ENCODE measurements around the gene BLMH. TPM values are rescaled to one million over a fixed set of nuclear protein-coding genes. Genes with fewer than 3 reads are reported as not detected.
A peak's percentile ranks its signal among the peaks of the same experiment; 100 is the strongest.

BLMH gene
- total and polyA plus RNA-seq, 4 experiments from 2014 or later: 19.4 to 57.6 (median 45.4) TPM

DNA sequence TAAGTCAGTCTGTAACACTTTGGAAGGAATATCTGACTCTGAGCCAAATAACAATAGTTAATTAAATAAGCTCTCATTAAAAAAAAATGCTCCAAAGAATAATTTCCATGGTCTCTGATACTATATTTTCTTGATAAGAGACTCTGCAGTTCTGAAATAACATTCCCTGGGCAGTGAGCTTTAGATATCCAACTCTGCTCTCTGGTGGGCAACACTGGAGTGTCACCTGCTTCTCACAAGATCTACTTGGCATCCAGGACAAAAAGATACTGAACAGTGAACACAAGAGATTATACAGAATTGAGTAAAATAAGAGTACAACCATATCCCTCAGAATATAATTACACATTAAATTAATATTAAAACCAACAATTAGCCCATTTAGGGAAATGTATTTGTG lies 13.7 kb downstream of the BLMH start:
- Mint-ChIP-seq H3K9me3 (no peaks in the 10 kb centered on the region), H3K36me3 (peaks cover 60 to 71% of the 10 kb centered on the region in 2 donors), H3K27ac (no peak overlapping the region), H3K27me3 (no peaks in the 10 kb centered on the region), H3K4me1 (peaks cover 0 to 11% (median 1%) of the 10 kb centered on the region in 4 donors), H3K4me3 (no peak overlapping the region)
- ChIA-PET CTCF (ENCODE audit: partially characterized antibody) (interaction anchor here (0.7 to 1.5 kb wide), 3 partner anchors 58 to 153 kb away, joined by 3 to 11 read pairs (median 3); no protein-coding TSS in a partner anchor), POLR2A (ENCODE audit: partially characterized antibody) (interaction anchor here (1.0 kb wide), 1 partner anchor 45 kb away, joined by 3 read pairs; no protein-coding TSS in a partner anchor)
- Histone ChIP-seq H3K4me3 (ENCODE audit: low read length in 2 of 2) (no peak overlapping the region), H3K4me1 (ENCODE audit: insufficient read depth, low read length) (no peaks in the 10 kb centered on the region), H3K27ac (ENCODE audit: low read depth, low read length) (no peak overlapping the region), H3K36me3 (ENCODE audit: insufficient read depth, low read length) (peaks cover 26% of the 10 kb centered on the region), H3K27me3 (ENCODE audit: insufficient read depth, low read length) (no peaks in the 10 kb centered on the region), H3K9me3 (ENCODE audit: control insufficient read depth in 1 of 2, low read length in 2 of 2) (no peaks in the 10 kb centered on the region)
- intact Hi-C loops (cut with micrococcal nuclease): loop anchor here (1.0 to 10.0 kb wide), 3 partner anchors 59 to 174 kb away; no protein-coding TSS in a partner anchor
- peak in 1 of 5 donors; percentile 2 for DNase-seq

DNA sequence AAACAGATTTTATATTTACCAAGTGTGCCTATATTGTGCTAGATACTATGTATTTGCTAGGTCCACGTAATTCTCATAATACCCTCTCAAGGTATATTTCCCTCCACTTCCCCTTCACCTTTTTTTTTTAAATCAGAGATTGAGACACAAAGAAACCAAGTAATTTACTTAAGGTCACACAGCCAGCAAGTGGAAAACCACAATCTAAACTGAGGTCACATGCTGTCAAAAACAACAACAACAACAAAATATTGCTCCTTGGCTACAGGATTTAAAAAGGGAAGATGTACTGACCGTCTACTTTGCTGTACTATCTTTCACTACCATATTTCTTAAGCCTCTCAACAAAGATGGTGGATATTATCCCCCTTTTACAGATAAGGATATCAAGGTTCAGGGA lies 15.8 kb downstream of the BLMH start:
- CTCF ChIA-PET (ENCODE audit: partially characterized antibody): interaction anchor here (6.4 kb wide), 1 partner anchor 61 kb away, joined by 27 read pairs; no protein-coding TSS in a partner anchor
- H3K27me3 ChIP-seq (ENCODE audit: insufficient read depth, low read length): no peaks in the 10 kb centered on the region
- no peaks in the 10 kb centered on the region for H3K4me1 ChIP-seq (ENCODE audit: insufficient read depth, low read length)
- intact Hi-C loops (cut with micrococcal nuclease): loop anchor here (5.0 to 10.0 kb wide), 2 partner anchors 61 to 111 kb away; no protein-coding TSS in a partner anchor
- no peak overlapping the region for H3K27ac ChIP-seq (ENCODE audit: low read depth, low read length)
- Mint-ChIP-seq H3K9me3 (no peaks in the 10 kb centered on the region), H3K4me1 (peaks cover 0 to 10% (median 1%) of the 10 kb centered on the region in 4 donors), H3K4me3 (no peak overlapping the region), H3K27me3 (no peaks in the 10 kb centered on the region), H3K36me3 (peaks cover 70 to 77% of the 10 kb centered on the region in 2 donors), H3K27ac (peak overlapping the region in 1 of 7 donors; percentile 63)
- POLR2A ChIA-PET (ENCODE audit: partially characterized antibody): no interaction called here
- H3K4me3 ChIP-seq (ENCODE audit: low read length in 2 of 2): no peak overlapping the region
- no peaks in the 10 kb centered on the region for H3K9me3 ChIP-seq (ENCODE audit: control insufficient read depth in 1 of 2, low read length in 2 of 2)
- H3K36me3 ChIP-seq (ENCODE audit: insufficient read depth, low read length): peaks cover 42% of the 10 kb centered on the region
- no peak for DNase-seq

DNA sequence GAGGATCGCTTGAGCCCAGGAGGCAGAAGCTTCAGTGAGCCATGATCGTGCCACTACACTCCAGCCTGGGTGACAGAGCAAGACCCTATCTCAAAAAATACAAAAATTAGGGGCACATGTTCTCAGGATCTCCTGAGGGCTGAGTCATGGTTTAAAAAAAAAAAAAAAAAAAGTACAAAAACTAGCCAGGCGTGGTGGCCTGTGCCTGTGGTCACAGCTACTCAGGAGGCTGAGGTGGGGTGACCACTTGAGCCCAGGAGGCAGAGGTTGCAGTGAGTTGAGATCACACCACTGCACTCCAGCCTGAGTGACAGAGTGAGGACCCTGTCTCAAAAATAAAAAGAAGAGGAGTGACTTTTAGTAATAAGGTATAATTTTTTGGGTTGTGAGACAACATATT lies 16.9 kb downstream of the BLMH start:
- no peaks in the 10 kb centered on the region for H3K4me1 ChIP-seq (ENCODE audit: insufficient read depth, low read length)
- Mint-ChIP-seq H3K27me3 (no peaks in the 10 kb centered on the region), H3K4me3 (no peak overlapping the region), H3K4me1 (peaks cover 0 to 8% (median 1%) of the 10 kb centered on the region in 4 donors), H3K27ac (peak overlapping the region in 1 of 7 donors; percentile 31), H3K36me3 (peaks cover 70 to 76% of the 10 kb centered on the region in 2 donors), H3K9me3 (no peaks in the 10 kb centered on the region)
- H3K4me3 ChIP-seq (ENCODE audit: low read length in 2 of 2): no peak overlapping the region
- H3K36me3 ChIP-seq (ENCODE audit: insufficient read depth, low read length): peaks cover 46% of the 10 kb centered on the region
- intact Hi-C loops (cut with micrococcal nuclease): loop anchor here (5.0 to 10.0 kb wide), 2 partner anchors 62 to 110 kb away; no protein-coding TSS in a partner anchor
- no peak overlapping the region for H3K27ac ChIP-seq (ENCODE audit: low read depth, low read length)
- POLR2A ChIA-PET (ENCODE audit: partially characterized antibody): no interaction called here
- DNase-seq: no peak
- H3K9me3 ChIP-seq (ENCODE audit: control insufficient read depth in 1 of 2, low read length in 2 of 2): no peaks in the 10 kb centered on the region
- CTCF ChIA-PET (ENCODE audit: partially characterized antibody): interaction anchor here (1.0 to 6.4 kb wide), 5 partner anchors 62 to 170 kb away, joined by 3 to 27 read pairs (median 6); no protein-coding TSS in a partner anchor
- no peaks in the 10 kb centered on the region for H3K27me3 ChIP-seq (ENCODE audit: insufficient read depth, low read length)

DNA sequence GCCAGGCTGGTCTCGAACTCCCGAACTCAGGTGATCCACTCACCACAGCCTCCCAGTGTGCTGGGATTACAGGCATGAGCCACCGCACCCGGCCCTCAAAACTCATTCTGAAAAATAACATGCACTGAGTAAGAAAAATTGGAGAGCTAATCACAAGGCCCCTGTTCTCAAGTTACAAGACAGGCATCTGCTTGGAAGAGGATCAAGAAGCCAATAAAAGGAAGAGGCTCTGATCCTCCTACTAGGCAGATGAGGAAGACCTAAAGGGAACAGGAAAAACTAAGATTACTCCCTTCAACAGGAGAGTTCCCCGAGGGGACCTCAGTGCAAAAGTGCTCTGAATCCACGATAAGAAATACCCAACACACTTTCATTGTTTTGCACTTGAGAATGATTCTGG lies 18.4 kb downstream of the BLMH start:
- peaks cover 36% of the 10 kb centered on the region for H3K36me3 ChIP-seq (ENCODE audit: insufficient read depth, low read length)
- peaks cover 0 to 6% (median under 1%) of the 10 kb centered on the region in 4 donors for H3K4me1 Mint-ChIP-seq
- H3K4me1 ChIP-seq (ENCODE audit: insufficient read depth, low read length): no peaks in the 10 kb centered on the region
- no peaks in the 10 kb centered on the region for H3K9me3 Mint-ChIP-seq
- H3K4me3 ChIP-seq (ENCODE audit: low read length in 2 of 2): no peak overlapping the region
- intact Hi-C loops (cut with micrococcal nuclease): loop anchor here (10.0 kb wide), 1 partner anchor 109 kb away; no protein-coding TSS in a partner anchor
- no peak for DNase-seq
- H3K27ac ChIP-seq (ENCODE audit: low read depth, low read length): no peak overlapping the region
- H3K27me3 ChIP-seq (ENCODE audit: insufficient read depth, low read length): no peaks in the 10 kb centered on the region
- H3K27ac Mint-ChIP-seq: no peak overlapping the region
- no peak overlapping the region for H3K4me3 Mint-ChIP-seq
- POLR2A ChIA-PET (ENCODE audit: partially characterized antibody): interaction anchor here (0.7 kb wide), 1 partner anchor 137 kb away, joined by 3 read pairs; no protein-coding TSS in a partner anchor
- CTCF ChIA-PET (ENCODE audit: partially characterized antibody): interaction anchor here (1.0 to 6.4 kb wide), 5 partner anchors 62 to 169 kb away, joined by 5 to 27 read pairs (median 6); no protein-coding TSS in a partner anchor
- H3K9me3 ChIP-seq (ENCODE audit: control insufficient read depth in 1 of 2, low read length in 2 of 2): no peaks in the 10 kb centered on the region
- no peaks in the 10 kb centered on the region for H3K27me3 Mint-ChIP-seq
- peaks cover 67 to 71% of the 10 kb centered on the region in 2 donors for H3K36me3 Mint-ChIP-seq

DNA sequence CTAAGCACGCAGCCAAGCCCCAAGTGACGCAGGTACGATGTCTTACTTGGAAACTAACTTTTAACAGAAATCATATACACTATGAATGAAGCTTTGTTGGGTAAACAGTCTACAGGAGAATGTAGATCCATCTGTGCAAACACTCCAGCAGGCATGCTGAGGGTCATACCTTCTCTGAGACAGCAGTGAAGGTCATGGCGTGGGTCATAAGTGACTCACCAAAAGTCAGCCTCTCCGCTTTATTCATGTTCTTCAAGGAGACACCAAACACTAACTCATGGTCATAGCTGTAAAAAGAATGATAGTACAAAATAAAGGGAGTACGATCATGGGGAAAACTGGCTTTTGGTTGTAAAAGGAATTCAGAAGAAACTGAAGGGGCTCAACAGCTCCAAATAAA lies 20.6 kb downstream of the BLMH start:
- H3K27me3 Mint-ChIP-seq: no peaks in the 10 kb centered on the region
- no peak overlapping the region for H3K27ac ChIP-seq (ENCODE audit: low read depth, low read length)
- H3K4me1 ChIP-seq (ENCODE audit: insufficient read depth, low read length): no peaks in the 10 kb centered on the region
- intact Hi-C loops (cut with micrococcal nuclease): loop anchor here (10.0 kb wide), 1 partner anchor 106 kb away; no protein-coding TSS in a partner anchor
- H3K9me3 ChIP-seq (ENCODE audit: control insufficient read depth in 1 of 2, low read length in 2 of 2): no peaks in the 10 kb centered on the region
- no peaks in the 10 kb centered on the region for H3K27me3 ChIP-seq (ENCODE audit: insufficient read depth, low read length)
- CTCF ChIA-PET (ENCODE audit: partially characterized antibody): interaction anchor here (6.4 kb wide), 1 partner anchor 65 kb away, joined by 27 read pairs; no protein-coding TSS in a partner anchor
- peaks cover 0 to 1% (median 0%) of the 10 kb centered on the region in 4 donors for H3K4me1 Mint-ChIP-seq
- DNase-seq: no peak
- peaks cover 68 to 73% of the 10 kb centered on the region in 2 donors for H3K36me3 Mint-ChIP-seq
- H3K4me3 Mint-ChIP-seq: no peak overlapping the region
- H3K27ac Mint-ChIP-seq: peak overlapping the region in 1 of 7 donors; percentile 55
- H3K9me3 Mint-ChIP-seq: no peaks in the 10 kb centered on the region
- peaks cover 40% of the 10 kb centered on the region for H3K36me3 ChIP-seq (ENCODE audit: insufficient read depth, low read length)
- POLR2A ChIA-PET (ENCODE audit: partially characterized antibody): no interaction called here
- H3K4me3 ChIP-seq (ENCODE audit: low read length in 2 of 2): no peak overlapping the region

DNA sequence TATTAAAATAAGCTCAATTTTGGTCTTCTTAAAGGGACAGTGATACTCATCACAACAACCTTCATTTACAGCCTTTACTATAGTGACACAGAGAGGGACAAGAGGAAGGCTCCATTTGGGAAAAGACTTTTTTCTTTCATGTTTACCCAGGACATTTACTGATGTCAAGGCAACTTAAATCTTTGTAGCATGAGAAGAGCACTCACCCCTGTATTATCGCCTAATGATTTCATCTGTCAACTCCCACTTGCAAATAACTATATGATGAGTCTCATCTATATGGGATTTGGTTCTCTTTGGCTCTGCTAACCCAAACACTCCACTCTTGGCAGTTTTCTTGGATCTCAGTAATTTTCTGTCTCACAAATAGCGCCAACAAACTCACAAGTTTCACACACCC lies 24.1 kb downstream of the BLMH start:
- Mint-ChIP-seq H3K27me3 (no peaks in the 10 kb centered on the region), H3K4me3 (no peak overlapping the region), H3K27ac (peak overlapping the region in 2 of 7 donors; percentile 1 to 5), H3K9me3 (no peaks in the 10 kb centered on the region), H3K36me3 (peaks cover 70 to 81% of the 10 kb centered on the region in 2 donors), H3K4me1 (peaks cover 0 to 3% (median under 1%) of the 10 kb centered on the region in 4 donors)
- H3K36me3 ChIP-seq (ENCODE audit: insufficient read depth, low read length): peaks cover 38% of the 10 kb centered on the region
- DNase-seq: no peak
- no peak overlapping the region for H3K27ac ChIP-seq (ENCODE audit: low read depth, low read length)
- no peaks in the 10 kb centered on the region for H3K27me3 ChIP-seq (ENCODE audit: insufficient read depth, low read length)
- H3K4me1 ChIP-seq (ENCODE audit: insufficient read depth, low read length): no peaks in the 10 kb centered on the region
- intact Hi-C loops (cut with micrococcal nuclease): no loop called here
- H3K4me3 ChIP-seq (ENCODE audit: low read length in 2 of 2): no peak overlapping the region
- H3K9me3 ChIP-seq (ENCODE audit: control insufficient read depth in 1 of 2, low read length in 2 of 2): no peaks in the 10 kb centered on the region
- ChIA-PET CTCF (ENCODE audit: partially characterized antibody) (interaction anchor here (1.0 to 3.1 kb wide), 3 partner anchors 67 to 143 kb away, joined by 3 to 11 read pairs (median 5); no protein-coding TSS in a partner anchor), POLR2A (ENCODE audit: partially characterized antibody) (no interaction called here)

DNA sequence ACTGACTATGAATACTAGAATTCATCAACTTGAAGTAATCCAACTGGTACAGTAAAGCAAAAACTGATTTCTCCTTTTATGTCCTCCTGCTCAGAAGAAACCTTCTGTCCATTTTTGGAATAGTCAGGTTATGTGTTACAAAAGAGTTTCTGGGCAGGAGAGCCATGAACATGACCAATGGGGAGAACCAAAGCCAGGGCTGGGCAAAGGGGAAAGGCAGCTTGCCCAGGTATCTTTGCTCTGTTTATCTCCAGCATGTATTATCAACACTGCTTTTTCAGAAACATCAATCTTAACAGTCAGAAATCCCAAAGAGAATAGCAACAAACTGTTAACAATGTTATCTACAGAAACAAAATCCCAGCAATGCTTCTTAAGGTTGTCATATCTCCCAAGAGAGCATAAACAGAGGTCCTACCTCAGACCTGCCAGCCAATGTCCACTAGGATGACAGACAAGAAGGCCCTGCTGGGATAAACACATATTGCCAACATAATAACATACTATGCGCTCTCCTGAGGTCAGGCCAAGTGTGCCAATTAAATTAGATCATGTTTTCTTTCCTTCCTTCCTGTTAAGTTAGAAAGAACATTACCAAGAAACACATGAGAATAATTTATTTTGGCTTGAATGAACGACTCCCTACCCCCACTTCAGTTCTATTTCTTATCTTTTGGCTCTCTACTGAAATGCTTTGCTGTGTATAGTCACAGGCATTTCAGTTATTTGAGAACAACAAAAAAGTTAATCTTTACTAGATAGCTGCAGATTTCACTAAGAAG lies 28.0 kb downstream of the BLMH start:
- Histone ChIP-seq H3K4me1 (ENCODE audit: insufficient read depth, low read length) (no peaks in the 10 kb centered on the region), H3K27ac (ENCODE audit: low read depth, low read length) (no peak overlapping the region), H3K4me3 (ENCODE audit: low read length in 2 of 2) (no peak overlapping the region), H3K9me3 (ENCODE audit: control insufficient read depth in 1 of 2, low read length in 2 of 2) (no peaks in the 10 kb centered on the region), H3K27me3 (ENCODE audit: insufficient read depth, low read length) (no peaks in the 10 kb centered on the region), H3K36me3 (ENCODE audit: insufficient read depth, low read length) (peaks cover 33% of the 10 kb centered on the region)
- intact Hi-C loops (cut with micrococcal nuclease): no loop called here
- H3K36me3 Mint-ChIP-seq: peaks cover 66 to 76% of the 10 kb centered on the region in 2 donors
- H3K9me3 Mint-ChIP-seq: no peaks in the 10 kb centered on the region
- no peak overlapping the region for H3K4me3 Mint-ChIP-seq
- DNase-seq: no peak
- ChIA-PET CTCF (ENCODE audit: partially characterized antibody) (interaction anchor here (1.7 kb wide), 1 partner anchor 139 kb away, joined by 5 read pairs; no protein-coding TSS in a partner anchor), POLR2A (ENCODE audit: partially characterized antibody) (no interaction called here)
- H3K4me1 Mint-ChIP-seq: peaks cover 5 to 9% (median 7%) of the 10 kb centered on the region in 4 donors
- no peaks in the 10 kb centered on the region for H3K27me3 Mint-ChIP-seq
- peak overlapping the region in 2 of 7 donors; percentile 34 to 76 for H3K27ac Mint-ChIP-seq

All from CD4-positive, alpha-beta memory T cell (primary cell).